A673 (cell line): ENCODE measurements around the gene ITGA11.

ENCODE experiments used
- CTCF ChIP-seq: fragments of 300-800, 200-600 bp; sonication (generic); conservative IDR thresholded peaks from 2 replicates; pipeline ENCODE4 v1.5.1; 2017; ENCODE audit warnings: low read depth, mild to moderate bottlenecking, antibody characterized with exemption, low read length, moderate library complexity, mixed read lengths
- EZH2 ChIP-seq: fragments of 200-600 bp; sonication (generic); IDR thresholded peaks from 2 replicates; pipeline ENCODE4 v1.6.1; 2017; ENCODE audit warnings: borderline replicate concordance, low read depth, mild to moderate bottlenecking, mixed read lengths, antibody characterized with exemption, low read length; ENCODE audit not compliant: poor library complexity, severe bottlenecking

DNA sequence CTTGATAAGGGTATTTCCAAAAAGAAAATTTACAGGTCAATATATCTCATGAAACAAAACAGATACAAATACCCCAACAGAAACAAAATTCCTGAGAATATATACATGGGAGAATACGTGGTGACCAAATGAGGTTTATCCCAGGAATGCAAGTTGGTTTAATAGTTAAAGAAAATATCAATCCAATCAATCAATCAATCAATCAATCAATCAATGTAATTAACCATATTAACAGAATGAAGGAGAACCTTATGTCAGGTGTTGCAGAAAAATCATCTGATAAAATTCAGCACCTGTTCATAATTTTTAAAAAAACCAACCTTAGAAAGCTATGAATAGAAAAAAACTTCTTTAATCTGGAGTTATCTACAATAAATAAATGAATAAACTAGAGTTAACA is 35.9 kb downstream of the ITGA11 start:
- TF ChIP-seq CTCF = no peak
- TF ChIP-seq EZH2 = no peak
